A549 treated with Mapracorat at 1 μM for 4 hours (cell line): ENCODE results near the gene MAPK8. TPM values are rescaled to one million over a fixed set of nuclear protein-coding genes. Genes with fewer than 3 reads are reported as not detected.

ENCODE experiments used
- total RNA-seq: library from RNA; stranded (reverse); fragments of 200-300 nt; extraction: Qiagen RNA extraction; gene quantifications from 5 replicates; pipeline ENCODE4 v1.2.3, GENCODE V29; 2022

MAPK8 gene
- 28.1 to 40.1 TPM (median 37.4 TPM) in 5 replicates for total RNA-seq

DNA sequence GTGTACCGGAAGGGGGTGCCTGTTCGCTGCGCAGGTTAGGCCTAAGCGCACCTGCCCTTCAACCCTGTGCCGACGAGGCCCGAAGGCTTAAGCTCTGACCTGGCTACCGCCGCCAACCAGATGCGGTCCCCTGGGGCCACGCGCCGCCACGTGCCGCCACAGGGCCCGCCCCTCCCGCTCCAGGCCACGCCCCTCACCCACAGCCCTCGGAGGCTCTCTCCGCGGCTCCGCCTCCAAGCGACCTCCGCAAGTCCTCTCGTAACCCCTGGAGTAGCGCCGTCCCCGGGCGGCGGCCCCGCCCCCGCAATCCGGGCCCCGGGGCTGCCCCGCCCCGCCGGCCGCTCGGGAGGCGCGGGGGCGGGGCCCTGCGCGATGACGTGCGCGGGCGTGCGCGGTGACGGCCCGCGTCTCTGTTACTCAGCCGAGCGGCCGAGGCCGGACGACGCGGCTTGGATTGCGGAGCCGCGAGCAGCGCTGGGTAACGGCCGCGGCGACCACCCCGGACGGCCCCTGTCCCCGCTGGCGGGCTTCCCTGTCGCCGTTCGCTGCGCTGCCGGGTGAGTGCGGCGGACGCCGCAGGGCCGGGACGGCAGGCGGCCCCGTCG, at the start of gene MAPK8:
Gene MAPK8, plus strand, starts transcription at position 413 of the 605 bp plus-strand sequence. CDS start 94,984 bp downstream, outside the sequence.

DNA sequence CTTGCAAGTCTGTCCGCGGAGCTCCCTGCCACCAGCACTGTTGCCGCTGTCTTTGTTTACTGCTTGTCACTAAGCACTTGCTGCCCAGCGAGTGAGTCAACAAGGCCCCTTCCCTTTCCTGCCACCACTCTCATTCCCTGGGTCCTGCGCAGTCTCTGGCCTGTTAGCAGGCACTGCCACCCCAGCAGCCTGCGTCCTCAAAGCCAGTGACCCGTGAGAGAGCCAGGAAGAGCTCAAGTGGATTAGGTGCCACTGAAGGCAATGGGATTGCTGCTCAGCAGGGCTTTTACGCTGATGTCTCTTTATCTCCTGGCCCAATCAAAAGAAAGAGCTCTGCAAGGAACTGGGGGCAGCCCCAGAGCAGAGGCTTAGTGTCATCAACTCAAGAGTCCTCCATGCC, 31.8 kb upstream of the MAPK8 start, which contains the start of gene FRMPD2:
Gene FRMPD2, minus strand, starts transcription at position 61 of the 400 bp plus-strand sequence. CDS start 129 bp downstream, outside the sequence.

Other genes starting within 250 kb of the MAPK8 start
- gene FRMPD2, start 32.0 kb upstream of the MAPK8 start, total RNA-seq = 0.05 to 0.17 TPM (median 0.06 TPM) in 3 of 5 replicates, not detected in the others